ENCODE measurements around the gene POMGNT1. TPM values are rescaled to one million over a fixed set of nuclear protein-coding genes. Genes with fewer than 3 reads are reported as not detected.

Gene POMGNT1
- total RNA-seq, 1 donor from 2014 or later, result 31.5 TPM

GRCh38 chr1:46210561-46210960 is 12.3 kb upstream of the POMGNT1 start:
- no peak for DNase-seq (ENCODE audit: low spot score)

- DNase-seq (ENCODE audit: low spot score), result no peak
Measured at GRCh38 chr1:46206399-46206798, 8.2 kb upstream of the POMGNT1 start.

DNA sequence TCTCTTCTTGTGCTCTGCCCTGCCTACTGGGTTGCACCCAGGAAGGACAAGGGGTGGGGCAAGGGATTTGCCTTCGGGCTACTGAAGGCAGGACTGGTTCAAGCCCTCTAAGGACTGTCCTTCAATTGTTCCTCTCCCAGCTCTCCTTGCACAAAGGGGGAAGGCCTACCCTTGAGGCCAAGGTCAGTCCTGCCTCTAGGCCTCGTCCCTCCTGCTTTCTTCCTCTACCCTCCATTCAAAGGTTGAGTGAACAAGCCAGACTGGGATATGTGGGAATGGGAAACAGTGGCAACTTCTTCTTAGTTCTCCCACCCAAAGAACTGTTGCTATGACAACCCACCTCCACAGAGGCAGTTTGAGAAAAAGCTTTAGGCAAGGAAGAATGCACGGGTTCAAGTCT is 7.6 kb upstream of the POMGNT1 start:
- no peak for DNase-seq (ENCODE audit: low spot score)

GRCh38 chr1:46205141-46205540 is 6.9 kb upstream of the POMGNT1 start:
- no peak for DNase-seq (ENCODE audit: low spot score)

DNA sequence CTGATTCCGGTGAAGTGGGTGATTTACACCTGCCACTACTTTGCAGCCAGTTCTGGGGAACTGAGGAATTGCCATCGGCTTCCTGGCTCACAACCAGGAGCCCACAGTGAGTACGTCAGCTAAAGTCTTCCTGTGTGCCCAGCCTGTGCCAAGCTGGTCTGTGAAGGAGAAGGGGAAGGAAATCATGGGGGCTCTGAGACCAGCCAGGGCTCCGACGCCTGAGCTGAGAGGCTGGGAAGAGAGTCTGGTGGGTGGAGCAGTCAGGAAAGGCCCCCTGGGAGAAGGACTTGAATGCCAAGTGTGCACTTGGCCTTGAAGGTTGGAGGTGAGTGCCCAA is 6.1 kb upstream of the POMGNT1 start:
- no peak for DNase-seq (ENCODE audit: low spot score)

DNA sequence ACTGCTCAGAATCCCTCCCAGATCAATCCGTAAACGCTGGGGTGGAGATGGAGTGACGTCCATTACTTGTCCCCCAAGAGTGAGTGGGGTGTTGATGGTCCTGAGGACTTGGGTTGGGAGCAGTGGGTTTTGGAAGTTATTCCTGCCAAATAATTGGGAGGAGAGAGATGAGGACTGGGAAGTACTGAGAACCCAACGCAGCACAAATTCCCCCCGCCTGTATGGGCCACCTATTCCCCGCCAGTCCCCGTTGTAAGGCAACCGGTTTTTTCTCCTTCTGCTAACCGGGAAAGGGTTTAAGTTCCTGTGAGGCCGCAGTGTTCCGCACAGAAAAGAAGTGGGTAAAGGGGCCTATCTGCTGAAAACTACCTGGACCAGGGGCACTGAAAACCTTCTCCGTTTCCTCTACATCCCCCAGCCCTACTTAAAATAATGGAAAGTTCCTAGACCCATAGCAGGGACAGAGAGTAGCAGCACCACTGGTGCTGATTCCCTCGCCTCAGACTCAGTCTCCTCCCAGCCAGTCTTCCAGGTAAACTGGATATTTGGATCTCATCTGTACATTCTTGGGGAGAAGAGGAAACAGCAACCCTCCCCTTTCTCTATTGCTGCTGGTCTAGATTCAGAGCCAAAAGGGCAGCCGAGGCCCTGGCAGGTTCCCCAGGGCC is 5.6 kb upstream of the POMGNT1 start:
- no peak for DNase-seq (ENCODE audit: low spot score)

- no peak for DNase-seq (ENCODE audit: low spot score)
Measured at GRCh38 chr1:46199233-46199749, 1.1 kb upstream of the POMGNT1 start.

GRCh38 chr1:46197560-46197963 is 672 bp downstream of the POMGNT1 start:
- no peak for DNase-seq (ENCODE audit: low spot score)

DNA sequence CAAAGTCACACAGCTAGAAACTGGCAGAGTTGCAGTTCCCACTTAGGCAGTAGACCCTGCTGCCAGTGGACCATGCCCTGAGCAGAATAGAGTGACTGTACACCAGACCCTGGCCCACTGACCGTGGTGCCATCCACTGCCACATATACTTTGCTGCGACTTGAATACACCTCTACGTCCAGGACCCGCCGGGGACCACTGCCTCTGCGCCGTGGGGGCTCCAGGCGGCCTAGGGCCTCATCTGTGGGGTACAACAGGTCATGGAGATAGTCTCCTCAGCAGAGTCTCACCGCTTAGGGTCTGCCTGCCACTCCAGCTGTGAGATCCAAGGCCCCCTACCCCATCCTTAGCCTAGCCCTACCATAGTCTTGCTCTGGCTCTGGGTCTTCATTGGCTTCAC is 1.6 kb downstream of the POMGNT1 start:
- no peak for DNase-seq (ENCODE audit: low spot score)

- DNase-seq (ENCODE audit: low spot score), result no peak
Measured at GRCh38 chr1:46194641-46195193, 3.5 kb downstream of the POMGNT1 start.

GRCh38 chr1:46193984-46194570 is 4.2 kb downstream of the POMGNT1 start:
- no peak for DNase-seq (ENCODE audit: low spot score)

DNA sequence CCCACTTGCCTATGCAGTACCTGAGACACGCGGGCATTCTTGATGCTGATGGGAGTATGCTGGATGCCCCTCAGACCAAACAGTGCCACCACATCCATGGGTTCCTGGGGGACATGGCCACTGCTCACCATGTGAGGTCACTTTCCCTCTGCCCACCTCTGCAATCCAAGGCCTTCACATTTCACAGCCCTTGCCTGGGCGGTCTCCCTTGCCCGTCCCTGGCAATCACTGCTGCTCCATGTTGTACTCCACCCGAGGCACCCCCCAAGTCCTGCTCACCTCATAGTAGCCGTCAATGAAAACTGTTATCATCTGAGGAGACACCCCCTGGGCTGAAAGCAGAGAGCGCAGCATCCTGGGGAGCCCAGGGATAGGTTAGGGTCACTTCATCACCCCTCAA is 4.9 kb downstream of the POMGNT1 start:
- no peak for DNase-seq (ENCODE audit: low spot score)

GRCh38 chr1:46192171-46192570 is 6.1 kb downstream of the POMGNT1 start:
- DNase-seq (ENCODE audit: low spot score), result no peak

DNA sequence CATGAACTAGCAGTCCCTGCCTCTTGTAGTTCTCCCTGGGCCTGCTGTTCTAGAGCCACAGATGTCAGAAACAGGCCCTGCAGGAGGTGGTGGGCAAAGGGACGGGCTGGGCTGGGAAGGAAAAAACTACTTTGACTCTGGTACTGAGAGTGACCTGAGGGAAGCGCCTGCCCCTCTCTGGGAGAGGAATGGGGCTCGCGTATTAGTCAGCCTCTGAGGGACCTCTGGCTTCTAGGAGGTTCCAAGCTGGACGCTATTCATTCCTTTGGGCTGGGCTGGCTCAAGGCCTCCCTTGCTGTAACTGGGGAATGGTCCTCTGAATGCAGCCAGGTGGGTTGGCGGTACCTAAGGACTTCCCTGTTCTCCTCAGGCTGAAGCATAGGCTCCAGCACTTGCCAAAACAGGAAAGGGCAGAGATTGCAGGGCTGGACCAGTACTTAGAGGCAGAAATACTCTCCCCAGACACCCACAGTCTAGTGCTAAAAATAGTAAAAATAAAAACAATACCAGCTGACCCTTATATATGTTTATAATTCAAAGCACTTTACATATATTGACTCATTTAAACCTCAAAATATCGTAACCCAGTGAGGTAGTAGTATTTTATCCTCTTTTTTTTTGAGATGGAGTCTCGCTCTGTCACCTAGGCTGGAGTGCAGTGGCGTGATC is 7.1 kb downstream of the POMGNT1 start:
- DNase-seq (ENCODE audit: low spot score), result no peak

DNA sequence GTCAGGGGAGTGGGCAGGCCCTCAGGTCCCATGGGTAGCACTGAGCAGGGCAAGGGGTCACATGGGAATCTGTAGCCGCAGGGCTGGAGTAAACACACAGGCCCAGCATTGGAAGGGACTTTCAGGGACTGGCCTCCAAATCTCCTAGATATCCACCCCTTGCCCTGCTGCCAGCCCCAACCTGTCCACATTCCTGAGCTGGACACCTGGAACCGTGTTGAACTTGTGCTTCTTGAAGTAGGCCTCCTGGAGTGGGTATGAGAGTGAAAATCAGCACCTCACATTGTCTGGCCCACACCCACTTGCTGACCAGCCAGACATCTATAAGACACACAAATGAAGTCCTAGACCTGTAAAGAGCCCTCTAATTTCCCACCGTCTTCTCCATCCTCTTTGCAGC is 7.7 kb downstream of the POMGNT1 start:
- no peak for DNase-seq (ENCODE audit: low spot score)

GRCh38 chr1:46188295-46189030 is 9.8 kb downstream of the POMGNT1 start:
- no peak for DNase-seq (ENCODE audit: low spot score)

GRCh38 chr1:46187106-46187869 is 10.9 kb downstream of the POMGNT1 start:
- no peak for DNase-seq (ENCODE audit: low spot score)

GRCh38 chr1:46186076-46186475 is 12.2 kb downstream of the POMGNT1 start:
- no peak for DNase-seq (ENCODE audit: low spot score)

DNA sequence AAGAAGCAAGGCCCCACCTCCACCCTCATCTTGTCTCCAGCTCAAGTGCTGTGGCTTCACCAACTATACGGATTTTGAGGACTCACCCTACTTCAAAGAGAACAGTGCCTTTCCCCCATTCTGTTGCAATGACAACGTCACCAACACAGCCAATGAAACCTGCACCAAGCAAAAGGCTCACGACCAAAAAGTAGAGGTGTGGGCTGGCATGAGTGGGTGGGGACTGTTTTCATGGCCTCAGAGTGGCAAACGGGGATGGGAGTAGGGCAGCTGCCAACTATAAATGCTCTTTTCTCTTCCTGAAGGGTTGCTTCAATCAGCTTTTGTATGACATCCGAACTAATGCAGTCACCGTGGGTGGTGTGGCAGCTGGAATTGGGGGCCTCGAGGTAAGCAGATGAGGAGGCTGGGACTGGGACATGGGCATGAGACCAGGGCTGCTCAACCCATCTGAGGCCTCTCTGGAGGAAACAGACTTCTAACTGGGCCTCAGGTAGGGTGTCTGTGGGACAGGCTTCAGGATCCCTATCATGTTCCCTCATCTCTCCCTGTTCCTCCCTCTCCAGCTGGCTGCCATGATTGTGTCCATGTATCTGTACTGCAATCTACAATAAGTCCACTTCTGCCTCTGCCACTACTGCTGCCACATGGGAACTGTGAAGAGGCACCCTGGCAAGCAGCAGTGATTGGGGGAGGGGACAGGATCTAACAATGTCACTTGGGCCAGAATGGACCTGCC is 13.1 kb downstream of the POMGNT1 start:
- DNase-seq (ENCODE audit: low spot score), result no peak

GRCh38 chr1:46183926-46184557 is 14.2 kb downstream of the POMGNT1 start:
- DNase-seq (ENCODE audit: low spot score), result no peak

All from umbilical cord (tissue), 2 donors.